CD4-positive, alpha-beta T cell treated with Interleukin-12 subunit alpha and Interleukin-12 subunit beta, for 1 hour (primary cell): Measurements from ENCODE around the gene NAA15.
A peak's percentile ranks its signal among the peaks of the same experiment; 100 is the strongest.
"Not testable (repeated sequence)": the region's sequence is repeated elsewhere in the genome, so short reads cannot be mapped to it uniquely, and the experiment has no call there.

ENCODE experiments used
- DNase-seq: peaks from one replicate; pipeline ENCODE4 v3.0.0-alpha.2; 2020

NAA15 gene

DNA sequence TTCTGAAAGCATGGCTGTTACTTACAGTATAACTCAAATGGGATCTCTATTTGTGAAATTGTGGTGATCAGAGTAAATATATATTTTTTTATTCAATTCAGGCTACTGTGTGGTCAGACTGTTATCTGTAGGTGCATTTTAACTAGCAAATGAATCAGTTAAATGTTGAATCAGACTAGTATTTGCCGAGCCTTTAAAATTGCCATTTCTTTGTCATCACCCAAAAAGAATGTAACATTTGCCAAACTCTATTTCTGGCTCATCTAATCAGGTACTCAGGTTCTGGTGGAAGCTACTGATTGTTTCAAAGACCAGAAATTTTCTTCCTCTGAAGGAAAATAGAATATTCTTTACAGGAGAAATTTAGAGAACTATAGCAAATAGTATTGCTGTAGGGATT lies 1.8 kb upstream of the NAA15 start:
- no peak for DNase-seq

DNA sequence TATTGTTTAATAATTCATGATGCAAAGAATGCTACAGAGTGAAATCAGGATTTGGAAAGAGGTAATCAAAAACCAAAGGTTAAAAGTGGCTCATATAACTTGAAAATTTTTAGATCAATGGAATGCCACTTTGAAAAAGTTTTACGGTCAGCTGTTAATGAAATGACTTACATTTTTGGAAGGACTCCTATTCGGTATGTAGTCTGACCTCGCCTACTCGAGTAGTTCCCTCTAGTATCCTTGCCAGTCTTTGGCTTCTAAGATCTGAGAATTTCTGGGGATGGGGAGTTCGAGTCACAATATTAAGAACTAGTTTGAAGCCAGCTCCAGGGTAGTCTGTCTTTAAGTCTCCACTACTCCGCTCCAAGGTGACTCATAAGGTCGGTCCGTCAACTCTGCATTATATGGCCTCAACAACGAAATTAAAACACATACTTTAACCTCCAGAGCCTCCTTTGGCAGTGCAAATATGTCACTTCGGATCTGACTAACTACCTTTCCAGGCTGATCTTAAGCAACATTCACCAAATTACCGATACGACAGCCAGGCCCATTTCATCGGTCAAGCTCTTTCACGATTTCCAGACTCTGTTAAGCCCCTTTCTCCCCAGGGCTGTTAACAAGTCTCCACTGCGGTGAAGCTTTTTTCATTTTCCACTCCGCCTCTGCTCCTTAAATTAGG lies 733 bp upstream of the NAA15 start:
- peak; percentile 28 for DNase-seq

DNA sequence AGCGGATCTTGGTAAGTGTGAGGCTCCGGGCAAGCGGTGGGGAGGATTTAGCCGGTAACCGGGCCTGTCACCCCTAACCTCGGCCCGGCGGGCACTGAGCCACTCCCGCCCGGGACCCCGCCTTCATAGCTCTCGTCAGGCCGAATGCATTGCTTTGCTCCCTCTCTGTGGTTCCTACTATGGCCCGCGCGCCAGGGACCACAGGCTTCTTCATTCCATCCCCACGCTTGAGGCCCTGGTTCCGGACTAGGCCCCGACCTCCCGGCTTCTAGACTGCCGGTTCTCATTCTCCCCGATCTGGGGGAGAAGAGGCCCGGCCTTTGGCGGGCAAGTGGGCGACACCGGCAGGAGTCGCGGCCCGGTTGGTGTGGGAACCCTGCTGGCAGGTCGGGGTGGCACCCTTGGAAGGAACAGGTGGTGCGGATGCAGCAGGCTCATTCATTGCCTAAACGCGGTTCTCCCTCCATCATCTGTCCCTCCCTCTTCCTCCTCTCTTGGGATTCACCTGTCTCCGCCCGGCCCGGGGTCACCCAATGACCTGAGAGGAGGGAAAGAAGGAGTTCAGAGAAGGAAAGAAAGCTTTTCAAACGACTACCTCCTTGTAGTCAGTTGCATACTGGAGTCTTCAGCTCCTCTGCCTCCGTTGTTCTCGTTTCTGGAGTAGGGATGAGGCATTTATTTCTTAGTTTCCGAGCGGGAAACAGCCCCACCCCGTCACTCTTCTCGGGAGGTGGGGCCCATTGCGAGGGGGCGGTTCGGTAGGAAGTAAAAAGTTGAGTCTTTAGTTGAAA lies 711 bp downstream of the NAA15 start, which contains the start of gene NDUFC1:
TSS of gene NDUFC1 (minus strand) at position 657 of the 791 bp plus-strand sequence. CDS start 6,679 bp downstream, outside the sequence.
- DNase-seq: peak; percentile 71

GRCh38 chr4:139304920-139305319 lies 3.6 kb downstream of the NAA15 start:
- no peak for DNase-seq

GRCh38 chr4:139311909-139312308 lies 10.6 kb downstream of the NAA15 start:
- DNase-seq: no peak

DNA sequence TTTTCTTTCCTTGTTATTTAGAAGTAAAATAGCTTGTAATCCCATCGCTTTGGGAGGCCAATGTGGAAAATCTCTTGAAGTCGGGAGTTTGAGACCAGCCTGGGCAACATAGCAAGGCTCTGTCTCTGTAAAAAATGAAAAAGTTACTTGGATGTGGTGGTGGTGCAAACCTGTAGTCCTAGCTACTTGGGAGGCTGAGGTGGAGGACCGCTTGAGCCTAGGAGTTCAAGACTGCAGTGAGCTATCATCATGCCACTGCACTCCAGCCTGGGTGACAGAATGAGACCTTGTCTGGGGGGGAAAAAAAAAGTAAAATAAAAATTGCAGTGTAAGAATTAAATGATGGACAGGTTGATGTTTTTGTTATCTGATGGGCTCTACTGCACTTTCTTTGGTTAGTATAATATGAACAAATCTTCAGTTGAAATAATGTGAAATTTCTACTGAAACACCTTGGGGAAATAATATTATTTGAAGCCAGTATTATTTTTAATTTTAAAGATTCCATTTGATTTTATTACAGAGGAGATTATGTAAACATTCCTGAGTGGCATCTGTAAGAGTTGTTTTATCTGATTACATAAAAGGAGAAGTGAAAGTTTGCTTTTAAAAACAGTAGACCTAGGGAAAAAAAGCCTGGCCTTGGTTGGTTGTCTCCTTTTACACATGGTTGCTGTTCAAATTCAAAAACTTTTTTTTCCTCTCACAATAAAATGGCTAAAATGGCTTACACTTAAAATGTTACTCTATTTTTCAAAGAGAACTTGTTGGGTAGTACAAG lies 11.4 kb downstream of the NAA15 start:
- no peak for DNase-seq

GRCh38 chr4:139313414-139313813 lies 12.1 kb downstream of the NAA15 start:
- not testable (repeated sequence) for DNase-seq

GRCh38 chr4:139314047-139314800 lies 12.9 kb downstream of the NAA15 start:
- DNase-seq: peak; percentile 46

- no peak for DNase-seq
These were observed 13.9 kb downstream of the NAA15 start for GRCh38 chr4:139315221-139315675.

- DNase-seq: no peak
These were observed 15.4 kb downstream of the NAA15 start for GRCh38 chr4:139316733-139317132.

- no peak for DNase-seq
These were observed 16.3 kb downstream of the NAA15 start for GRCh38 chr4:139317635-139318034.

GRCh38 chr4:139319571-139319970 lies 18.3 kb downstream of the NAA15 start:
- no peak for DNase-seq

GRCh38 chr4:139322070-139322469 lies 20.8 kb downstream of the NAA15 start:
- not testable (repeated sequence) for DNase-seq

- DNase-seq: not testable (repeated sequence)
These were observed 21.2 kb downstream of the NAA15 start for GRCh38 chr4:139322541-139322940.

DNA sequence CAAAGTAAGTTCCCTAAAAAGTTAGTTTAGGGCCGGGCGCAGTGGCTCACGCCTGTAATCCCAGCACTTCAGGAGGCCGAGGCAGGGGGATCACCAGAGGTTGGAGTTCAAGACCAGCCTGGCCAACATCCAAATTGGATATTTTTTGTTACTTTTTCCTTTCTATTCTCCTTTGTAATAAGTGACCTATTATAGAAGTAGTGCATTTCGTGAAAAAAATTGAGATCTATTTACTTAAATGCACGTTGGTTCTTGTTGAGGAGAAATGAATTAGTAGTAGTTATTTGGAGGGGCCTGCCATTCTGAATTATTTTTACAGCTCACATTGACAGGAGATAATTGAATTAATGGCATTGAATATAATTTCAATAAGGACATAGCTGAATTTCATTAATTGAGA lies 23.3 kb downstream of the NAA15 start:
- no peak for DNase-seq

GRCh38 chr4:139329665-139330200 lies 28.4 kb downstream of the NAA15 start:
- DNase-seq: no peak

- DNase-seq: no peak
These were observed 29.0 kb downstream of the NAA15 start for GRCh38 chr4:139330283-139330682.

DNA sequence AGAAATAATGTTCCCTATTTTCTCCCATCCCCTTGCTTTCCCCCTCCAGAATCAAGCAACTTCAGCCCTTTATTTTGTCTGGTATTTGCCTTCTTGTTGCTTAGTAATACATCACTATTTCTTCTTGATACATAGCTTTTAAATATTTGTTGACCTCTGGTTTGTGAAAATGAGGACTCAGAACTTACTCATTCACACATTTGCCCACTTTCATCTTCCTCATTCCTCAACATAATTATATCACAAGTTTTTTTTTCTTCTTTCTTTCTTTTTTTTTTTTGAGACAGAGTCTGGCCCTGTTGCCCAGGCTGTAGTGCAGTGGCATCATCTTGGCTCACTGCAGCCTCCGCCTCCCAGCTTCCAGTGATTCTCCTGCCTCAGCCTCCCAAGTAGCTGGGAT lies 29.9 kb downstream of the NAA15 start:
- DNase-seq: no peak

DNA sequence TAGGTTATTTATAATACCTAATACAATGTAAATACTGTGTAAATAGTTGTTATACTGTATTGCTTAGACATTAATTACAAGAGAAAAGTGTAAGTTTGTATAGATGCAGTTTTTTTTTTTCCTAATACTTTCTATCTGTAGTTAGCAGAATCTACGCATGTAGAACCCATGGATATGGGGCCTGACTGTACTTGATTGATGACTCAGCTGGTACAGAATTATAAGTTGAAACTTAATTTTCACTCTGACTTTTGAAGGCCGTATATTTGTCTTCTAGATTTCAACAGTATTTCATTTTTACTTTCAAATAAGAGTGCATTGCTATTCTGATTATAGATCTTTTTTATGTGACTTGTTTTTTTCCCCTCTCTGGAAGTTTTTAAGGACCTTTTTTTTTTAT lies 31.7 kb downstream of the NAA15 start:
- no peak for DNase-seq

DNA sequence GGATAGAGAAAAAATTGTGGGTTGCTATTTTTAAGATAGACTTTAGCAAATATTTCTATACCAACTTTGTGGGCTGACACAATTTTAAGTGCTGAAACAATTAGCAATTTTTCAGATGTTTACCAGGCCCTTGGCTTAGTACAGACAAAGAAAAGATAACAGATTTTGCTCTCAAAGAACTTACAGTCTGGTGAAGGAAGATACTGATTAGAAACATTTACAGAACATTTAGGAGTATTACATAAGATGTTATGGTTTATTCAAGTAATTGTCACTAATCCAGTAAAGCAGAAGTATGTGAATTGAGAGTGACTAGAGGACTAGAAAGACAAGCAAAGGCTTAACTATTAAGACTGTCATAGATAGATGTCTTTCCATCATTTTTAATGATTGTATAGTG lies 36.3 kb downstream of the NAA15 start:
- no peak for DNase-seq

DNA sequence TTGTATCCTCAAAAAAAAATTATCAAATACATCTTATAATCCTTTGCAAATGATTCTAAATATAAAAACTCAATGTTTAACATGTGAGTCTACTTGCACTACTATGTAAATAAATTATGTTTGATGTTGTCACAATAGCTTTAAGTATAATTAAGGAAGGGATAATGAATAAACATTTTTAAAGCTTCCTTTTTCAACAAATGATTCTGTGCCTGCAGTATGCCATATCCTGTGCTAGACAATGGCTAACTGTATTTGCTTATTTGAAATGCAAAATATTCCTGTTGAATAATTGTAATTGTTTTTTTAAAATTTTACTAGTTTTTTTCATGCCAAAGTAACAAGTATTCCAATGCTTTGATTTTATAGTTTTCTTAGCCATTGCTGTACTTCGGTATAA lies 60.0 kb downstream of the NAA15 start:
- DNase-seq: no peak

DNA sequence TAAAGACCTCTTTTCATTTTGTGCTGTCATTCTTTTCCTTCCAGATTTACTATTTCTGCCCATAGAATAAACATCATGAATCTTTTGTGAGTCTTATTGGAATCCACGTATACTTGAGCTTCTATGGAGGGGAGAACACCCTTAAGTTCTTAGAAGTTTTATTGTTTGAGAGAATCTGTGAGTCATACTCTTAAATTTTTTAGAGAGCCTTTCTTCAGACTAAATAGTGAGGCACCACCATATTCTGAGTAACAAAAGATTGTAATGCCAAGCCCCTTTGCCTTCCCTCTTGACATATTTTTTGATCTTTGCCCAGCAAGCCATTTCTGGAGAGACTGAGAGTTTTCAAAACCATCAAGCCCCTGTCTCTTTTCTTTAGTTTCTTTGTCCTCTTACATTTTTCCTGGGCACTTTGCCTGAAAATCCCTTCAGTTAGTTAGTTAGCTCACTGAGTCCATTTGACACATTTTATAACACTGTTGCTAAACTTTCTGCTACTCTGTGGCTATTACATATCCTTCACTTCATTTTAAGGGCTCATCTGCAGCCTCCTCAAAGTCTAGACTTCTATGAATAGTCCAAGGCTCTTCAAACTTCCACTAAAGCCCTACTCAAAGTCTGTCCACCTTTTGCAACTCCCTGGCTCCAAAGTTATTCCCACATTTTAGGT lies 66.3 kb downstream of the NAA15 start:
- DNase-seq: no peak
